B cell (primary cell): Measurements from ENCODE around the gene PNCK. TPM values are rescaled to one million over a fixed set of nuclear protein-coding genes. Genes with fewer than 3 reads are reported as not detected.
"Not testable (repeated sequence)": the region's sequence is repeated elsewhere in the genome, so short reads cannot be mapped to it uniquely, and the experiment has no call there.

ENCODE experiments used
- ATAC-seq: fragments of 200-7000 bp; cut with Tn5 transposase; one replicate; pipeline ENCODE4 v1.10.0; 2021; ENCODE audit warnings: low read depth, mild to moderate bottlenecking, moderate number of reproducible peaks, moderate library complexity
- CTCF ChIA-PET: fragments of 350-600 bp; sonication (Branson Sonifier 250); formaldehyde crosslinking; loops from one replicate; lab custom pipeline; 2021; ENCODE audit warnings: antibody characterized with exemption, inconsistent platforms; lab: Charles Lee
- POLR2A ChIA-PET: fragments of 350-600 bp; sonication (Branson Sonifier 250); formaldehyde crosslinking; loops from one replicate; lab custom pipeline; 2021; ENCODE audit warnings: antibody characterized with exemption; lab: Charles Lee
- DNase-seq: peaks from one replicate; pipeline ENCODE4 v3.0.0; 2013
- H2AFZ ChIP-seq: 2 replicates; pipeline ENCODE4 v1.6.1; 2012; ENCODE audit warnings: mild to moderate bottlenecking, low read depth, low read length; ENCODE audit not compliant: insufficient read depth, poor library complexity, severe bottlenecking
- H3K27ac ChIP-seq, 2 donors: 1 replicate in 1 of 2; 2 replicates in 1 of 2; pipeline ENCODE4 v1.5.1; 2012 to 2013; ENCODE audit warnings: low read length in 2 of 2, mild to moderate bottlenecking in 2 of 2, moderate library complexity in 1 of 2
- H3K27me3 ChIP-seq, 4 experiments: fragments of 200-600 bp in 1 of 4; sonication (generic) in 1 of 4; replicated peaks in 1 of 4; 1 replicate in 2 of 4; 2 replicates in 2 of 4; pipeline versions ENCODE4 v1.6.1 to v1.7.0; 2013 to 2016; ENCODE audit warnings: low read length in 3 of 4, mild to moderate bottlenecking in 2 of 4, mixed read lengths in 1 of 4, moderate library complexity in 1 of 4; ENCODE audit not compliant: insufficient read depth in 4 of 4, control insufficient read depth in 3 of 4; ENCODE audit errors: control extremely low read depth in 1 of 4
- H3K36me3 ChIP-seq, 2 experiments: replicated peaks in 1 of 2; 1 replicate in 1 of 2; 2 replicates in 1 of 2; pipeline versions ENCODE4 v1.6.1 to v1.7.1; 2013; ENCODE audit warnings: low read length in 1 of 2; ENCODE audit not compliant: insufficient read depth in 2 of 2, control insufficient read depth in 1 of 2; ENCODE audit errors: control extremely low read depth in 1 of 2, extremely low read depth in 1 of 2
- H3K4me1 ChIP-seq, 2 donors: fragments of 200-600 bp in 1 of 2; sonication (generic) in 1 of 2; 1 replicate in 1 of 2; 2 replicates in 1 of 2; pipeline versions ENCODE4 v1.5.1 to v1.6.1; 2013 to 2017; ENCODE audit warnings: low read length in 2 of 2; ENCODE audit not compliant: control insufficient read depth in 2 of 2, insufficient read depth in 2 of 2
- H3K4me2 ChIP-seq: replicated peaks from 2 replicates; pipeline ENCODE3; 2012; ENCODE audit warnings: mild to moderate bottlenecking, low read depth, low read length; ENCODE audit not compliant: poor library complexity, severe bottlenecking
- H3K4me3 ChIP-seq, 5 experiments: fragments of 200-600 bp in 1 of 5; sonication (generic) in 1 of 5; 1 replicate in 3 of 5; 2 replicates in 2 of 5; pipeline versions ENCODE4 v1.5.1 to v1.7.0; 2011 to 2016; ENCODE audit warnings: low read length in 4 of 5, mild to moderate bottlenecking in 4 of 5, low read depth in 2 of 5, control low read depth in 1 of 5, moderate library complexity in 1 of 5; ENCODE audit not compliant: insufficient read depth in 1 of 5; ENCODE audit errors: control extremely low read depth in 1 of 5, extremely low read depth in 1 of 5
- H3K79me2 ChIP-seq: fragments of 200-600 bp; sonication (generic); one replicate; pipeline ENCODE4 v1.6.0; 2016; ENCODE audit warnings: low read length; ENCODE audit not compliant: control insufficient read depth, insufficient read depth
- H3K9ac ChIP-seq: fragments of 200-600 bp; sonication (generic); 2 replicates; pipeline ENCODE4 v1.6.1; 2017; ENCODE audit warnings: mild to moderate bottlenecking, low read length, moderate library complexity
- H3K9me3 ChIP-seq, 3 donors: one replicate each; pipeline versions ENCODE4 v1.6.1 to v1.7.1; 2013; ENCODE audit warnings: low read length in 2 of 3; ENCODE audit not compliant: control insufficient read depth in 2 of 3, insufficient read depth in 1 of 3; ENCODE audit errors: control extremely low read depth in 1 of 3
- H4K20me1 ChIP-seq: 2 replicates; pipeline ENCODE4 v1.6.0; 2012; ENCODE audit warnings: mild to moderate bottlenecking, low read length; ENCODE audit not compliant: insufficient read depth, control insufficient read depth, poor library complexity, severe bottlenecking
- H3K27ac Mint-ChIP-seq: one replicate; pipeline ENCODE4 v1.8.0; 2021; ENCODE audit warnings: mixed read lengths
- H3K27me3 Mint-ChIP-seq: one replicate; pipeline ENCODE4 v1.8.0; 2021; ENCODE audit warnings: mixed read lengths
- H3K4me1 Mint-ChIP-seq: one replicate; pipeline ENCODE4 v1.8.0; 2021; ENCODE audit warnings: mixed read lengths
- H3K4me3 Mint-ChIP-seq: one replicate; pipeline ENCODE4 v1.8.0; 2021; ENCODE audit warnings: mixed read lengths
- H3K9me3 Mint-ChIP-seq: one replicate; pipeline ENCODE4 v1.8.0; 2022; ENCODE audit warnings: mixed read lengths; ENCODE audit not compliant: insufficient read depth
- EZH2 ChIP-seq: IDR thresholded peaks from 2 replicates; pipeline ENCODE4 v1.6.1; 2012; ENCODE audit warnings: borderline replicate concordance, low read depth, mild to moderate bottlenecking, moderate library complexity, low read length; ENCODE audit not compliant: insufficient read depth, poor library complexity, severe bottlenecking
- WGBS: methylation state at CpG from one replicate; pipeline ENCODE4 v1.1.5; 2013; ENCODE audit warnings: missing lambda C conversion rate; ENCODE audit not compliant: insufficient coverage; 5-methylcytosine and 5-hydroxymethylcytosine counted together
- intact Hi-C: fragments of 100-400 bp; cut with micrococcal nuclease; formaldehyde crosslinking; loops from one replicate; pipeline ENCODE4 v1.10.0; 2022
- polyA plus RNA-seq: library from polyadenylated mRNA; depleted of rRNA; stranded (reverse); fragments of >200 nt; gene quantifications from 2 replicates; pipeline ENCODE4 v1.2.3, GENCODE V29; 2012
- total RNA-seq, 2 donors: library from RNA; stranded (reverse); fragments of 120-200 nt in 1 of 2; gene quantifications; 1 replicate in 1 of 2; 2 replicates in 1 of 2; pipeline versions ENCODE4 v1.2.3 to v1.2.4, GENCODE V29; 2013 to 2022
- TF ChIP-seq, protein P1 (sequence below): fragments of 200-600 bp; IDR thresholded peaks from one replicate; pipeline ENCODE4 v1.8.0; 2022; ENCODE audit warnings: antibody characterized with exemption, mild to moderate bottlenecking

The PNCK gene
- total and polyA plus RNA-seq, 2 donors (not counting 1 experiment from before 2014, with no cell fraction given): 0.99 TPM; not detected in 1

GRCh38 chrX:153696538-153696937 is 22.9 kb upstream of the PNCK start:
- H3K4me1 Mint-ChIP-seq, H3K9ac ChIP-seq, H3K79me2 ChIP-seq, H3K4me3 Mint-ChIP-seq, H3K9me3 Mint-ChIP-seq, H3K36me3 ChIP-seq, ATAC-seq, H4K20me1 ChIP-seq, H2AFZ ChIP-seq, DNase-seq, H3K4me1 ChIP-seq, H3K27me3 Mint-ChIP-seq, H3K27ac ChIP-seq, H3K27ac Mint-ChIP-seq, H3K27me3 ChIP-seq, intact Hi-C loops, POLR2A ChIA-PET, H3K9me3 ChIP-seq, H3K4me3 ChIP-seq, H3K4me2 ChIP-seq, CTCF ChIA-PET: not testable (repeated sequence)
- WGBS: 91% methylated on average over 7 of the region's 10 CpGs

GRCh38 chrX:153696100-153696499 is 22.5 kb upstream of the PNCK start:
- intact Hi-C loops: no loop called here
- H3K9me3 ChIP-seq: no peaks in the 10 kb centered on the region
- H4K20me1 ChIP-seq: no peaks in the 10 kb centered on the region
- H3K4me2 ChIP-seq: no peak overlapping the region
- H3K79me2 ChIP-seq: no peaks in the 10 kb centered on the region
- TF ChIP-seq, protein P1, sequence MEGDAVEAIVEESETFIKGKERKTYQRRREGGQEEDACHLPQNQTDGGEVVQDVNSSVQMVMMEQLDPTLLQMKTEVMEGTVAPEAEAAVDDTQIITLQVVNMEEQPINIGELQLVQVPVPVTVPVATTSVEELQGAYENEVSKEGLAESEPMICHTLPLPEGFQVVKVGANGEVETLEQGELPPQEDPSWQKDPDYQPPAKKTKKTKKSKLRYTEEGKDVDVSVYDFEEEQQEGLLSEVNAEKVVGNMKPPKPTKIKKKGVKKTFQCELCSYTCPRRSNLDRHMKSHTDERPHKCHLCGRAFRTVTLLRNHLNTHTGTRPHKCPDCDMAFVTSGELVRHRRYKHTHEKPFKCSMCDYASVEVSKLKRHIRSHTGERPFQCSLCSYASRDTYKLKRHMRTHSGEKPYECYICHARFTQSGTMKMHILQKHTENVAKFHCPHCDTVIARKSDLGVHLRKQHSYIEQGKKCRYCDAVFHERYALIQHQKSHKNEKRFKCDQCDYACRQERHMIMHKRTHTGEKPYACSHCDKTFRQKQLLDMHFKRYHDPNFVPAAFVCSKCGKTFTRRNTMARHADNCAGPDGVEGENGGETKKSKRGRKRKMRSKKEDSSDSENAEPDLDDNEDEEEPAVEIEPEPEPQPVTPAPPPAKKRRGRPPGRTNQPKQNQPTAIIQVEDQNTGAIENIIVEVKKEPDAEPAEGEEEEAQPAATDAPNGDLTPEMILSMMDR: no peak
- TF ChIP-seq EZH2: no peak
- no peaks in the 10 kb centered on the region for H3K27me3 Mint-ChIP-seq
- H3K4me1 Mint-ChIP-seq: no peaks in the 10 kb centered on the region
- no peak overlapping the region for H3K4me3 Mint-ChIP-seq
- H3K9me3 Mint-ChIP-seq: no peaks in the 10 kb centered on the region
- no peaks in the 10 kb centered on the region for H3K4me1 ChIP-seq
- ATAC-seq: no peak
- no peak for DNase-seq
- 93% methylated on average over 6 of the region's 15 CpGs for WGBS
- CTCF ChIA-PET: interaction anchor here (0.6 kb wide), 1 partner anchor 224 kb away, joined by 3 read pairs; no protein-coding TSS in a partner anchor
- H3K36me3 ChIP-seq: peaks cover 0 to 4% of the 10 kb centered on the region in 2 experiments
- POLR2A ChIA-PET: no interaction called here
- H3K27ac ChIP-seq: no peak overlapping the region
- no peak overlapping the region for H3K4me3 ChIP-seq
- H3K27ac Mint-ChIP-seq: no peak overlapping the region
- H3K27me3 ChIP-seq: no peaks in the 10 kb centered on the region
- H3K9ac ChIP-seq: no peak overlapping the region
- no peak overlapping the region for H2AFZ ChIP-seq
